ENCODE results near the gene ISLR. TPM values are rescaled to one million over a fixed set of nuclear protein-coding genes. Genes with fewer than 3 reads are reported as not detected.

ISLR gene
- not detected in 2 replicates for total RNA-seq (2014; rRNA removed; shearing (Covaris generic))

- DNase-seq (ENCODE audit: low spot score) = no peak
These were observed at the start of gene ISLR for GRCh38 chr15:74173380-74174218. Gene ISLR, plus strand, starts transcription at chr15:74173710. Its CDS starts 1,149 bp downstream, at chr15:74174859.

GRCh38 chr15:74124196-74124595 lies 49.3 kb upstream of the ISLR start:
- DNase-seq (ENCODE audit: low spot score) = no peak

GRCh38 chr15:74124759-74125158 lies 48.8 kb upstream of the ISLR start:
- no peak for DNase-seq (ENCODE audit: low spot score)

- peak; percentile 93 for DNase-seq (ENCODE audit: low spot score)
These were observed 46.1 kb upstream of the ISLR start for GRCh38 chr15:74127255-74127953.

- no peak for DNase-seq (ENCODE audit: low spot score)
These were observed 45.3 kb upstream of the ISLR start for GRCh38 chr15:74127954-74128784.

- DNase-seq (ENCODE audit: low spot score) = no peak
These were observed 44.5 kb upstream of the ISLR start for GRCh38 chr15:74128785-74129585.

- DNase-seq (ENCODE audit: low spot score) = no peak
These were observed 43.8 kb upstream of the ISLR start for GRCh38 chr15:74129586-74130154.

GRCh38 chr15:74130155-74130848 lies 43.2 kb upstream of the ISLR start, which contains the start of gene ISLR2:
Gene ISLR2, plus strand, starts transcription at chr15:74130586. Its CDS starts 2,169 bp downstream, at chr15:74132755.
- no peak for DNase-seq (ENCODE audit: low spot score)

- DNase-seq (ENCODE audit: low spot score) = no peak
These were observed 42.5 kb upstream of the ISLR start for GRCh38 chr15:74130849-74131627.

GRCh38 chr15:74131628-74132413 lies 41.7 kb upstream of the ISLR start:
- DNase-seq (ENCODE audit: low spot score) = no peak

GRCh38 chr15:74132681-74133651 lies 40.5 kb upstream of the ISLR start:
- no peak for DNase-seq (ENCODE audit: low spot score)

- DNase-seq (ENCODE audit: low spot score) = no peak
These were observed 39.7 kb upstream of the ISLR start for GRCh38 chr15:74133694-74134386.

- peak; percentile 28 for DNase-seq (ENCODE audit: low spot score)
These were observed 39.0 kb upstream of the ISLR start for GRCh38 chr15:74134387-74135027.

GRCh38 chr15:74135041-74135565 lies 38.4 kb upstream of the ISLR start:
- no peak for DNase-seq (ENCODE audit: low spot score)

GRCh38 chr15:74136540-74136813 lies 37.0 kb upstream of the ISLR start:
- DNase-seq (ENCODE audit: low spot score) = no peak

Data from HT-29 (cell line).